Loucy (cell line): Measurements from ENCODE around the gene IFT122.
"Not testable (repeated sequence)": the region's sequence is repeated elsewhere in the genome, so short reads cannot be mapped to it uniquely, and the experiment has no call there.

ENCODE experiments used
- H2AFZ ChIP-seq: fragments of 200-600 bp; sonication (generic); 2 replicates; pipeline ENCODE4 v1.6.0; 2016; ENCODE audit warnings: antibody characterized with exemption, mild to moderate bottlenecking, low read length, moderate library complexity
- H3F3A ChIP-seq: fragments of 200-600 bp; 2 replicates; pipeline ENCODE4 v1.6.0; 2016; ENCODE audit warnings: antibody characterized with exemption, low read depth, mild to moderate bottlenecking
- H3K27me3 ChIP-seq: fragments of 200-600 bp; sonication (generic); 2 replicates; pipeline ENCODE4 v1.6.1; 2014; ENCODE audit warnings: low read length, mild to moderate bottlenecking; ENCODE audit not compliant: insufficient read depth, poor library complexity, severe bottlenecking
- H3K36me3 ChIP-seq: fragments of 200-600 bp; sonication (generic); 2 replicates; pipeline ENCODE4 v1.6.1; 2016; ENCODE audit warnings: low read length; ENCODE audit not compliant: insufficient read depth
- H3K4me1 ChIP-seq: fragments of 200-600 bp; sonication (generic); 2 replicates; pipeline ENCODE4 v1.5.1; 2014; ENCODE audit warnings: low read length, mild to moderate bottlenecking; ENCODE audit not compliant: insufficient read depth, poor library complexity, severe bottlenecking
- H3K4me2 ChIP-seq: fragments of 200-600 bp; sonication (generic); 2 replicates; pipeline ENCODE4 v1.6.0; 2014; ENCODE audit warnings: antibody characterized with exemption, low read length, low read depth, mild to moderate bottlenecking; ENCODE audit not compliant: poor library complexity, severe bottlenecking
- H3K4me3 ChIP-seq: fragments of 200-600 bp; sonication (generic); 2 replicates; pipeline ENCODE4 v1.5.1; 2014; ENCODE audit warnings: low read length, mild to moderate bottlenecking, mixed read lengths; ENCODE audit not compliant: poor library complexity, severe bottlenecking
- H3K79me2 ChIP-seq: fragments of 200-600 bp; sonication (generic); 2 replicates; pipeline ENCODE4 v1.6.1; 2014; ENCODE audit warnings: low read length; ENCODE audit not compliant: insufficient read depth
- H3K9ac ChIP-seq: fragments of 200-600 bp; sonication (generic); 2 replicates; pipeline ENCODE4 v1.6.0; 2014; ENCODE audit warnings: mild to moderate bottlenecking, low read depth, low read length, moderate library complexity; ENCODE audit not compliant: poor library complexity, severe bottlenecking
- H3K9me2 ChIP-seq: fragments of 200-600 bp; sonication (generic); replicated peaks from 2 replicates; pipeline ENCODE4 v1.6.1; 2016; ENCODE audit warnings: low read depth, low read length, mixed read lengths
- H3K9me3 ChIP-seq: fragments of 200-600 bp; sonication (generic); 2 replicates; pipeline ENCODE4 v1.6.1; 2014; ENCODE audit warnings: mild to moderate bottlenecking, antibody characterized with exemption, low read length, low read depth; ENCODE audit not compliant: insufficient read depth
- H4K20me1 ChIP-seq: fragments of 200-600 bp; sonication (generic); 2 replicates; pipeline ENCODE4 v1.6.0; 2014; ENCODE audit warnings: antibody characterized with exemption, low read length, mild to moderate bottlenecking; ENCODE audit not compliant: insufficient read depth, poor library complexity, severe bottlenecking
- CTCF ChIP-seq: fragments of 200-600 bp; sonication (generic); conservative IDR thresholded peaks from 2 replicates; pipeline ENCODE4 v1.5.1; 2014; ENCODE audit warnings: mild to moderate bottlenecking, antibody characterized with exemption, low read length
- EZH2phosphoT487 ChIP-seq: fragments of 200-600 bp; IDR thresholded peaks from 2 replicates; pipeline ENCODE4 v1.6.1; 2018; ENCODE audit warnings: antibody characterized with exemption, mild to moderate bottlenecking, moderate library complexity, borderline replicate concordance

IFT122 gene

DNA sequence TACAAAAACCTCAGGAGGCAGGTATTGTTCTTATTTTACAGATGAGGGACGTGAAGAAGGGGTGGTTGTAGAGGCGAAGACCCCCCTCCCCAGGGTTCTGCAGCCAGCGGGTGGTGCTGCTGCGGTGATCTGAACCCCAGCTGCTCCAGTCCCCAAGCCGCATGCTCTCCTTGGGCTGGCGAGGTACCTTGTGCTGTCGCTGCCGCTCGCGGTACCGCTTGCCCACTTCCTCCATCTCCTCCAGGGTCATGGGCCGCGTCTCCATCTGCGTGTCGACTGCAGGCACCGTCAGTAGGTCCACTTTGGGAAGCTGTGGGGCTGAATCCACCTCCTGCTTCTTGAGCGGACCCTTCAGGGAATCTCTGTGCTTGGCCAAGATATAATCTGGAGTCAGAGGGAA is 29.1 kb upstream of the IFT122 start:
- no peak for TF ChIP-seq CTCF
- no peak for TF ChIP-seq EZH2phosphoT487
- Histone ChIP-seq H3K4me1 (no peaks in the 10 kb centered on the region), H3K9ac (no peak overlapping the region), H3K4me2 (no peak overlapping the region), H3K4me3 (no peak overlapping the region), H3K9me3 (no peaks in the 10 kb centered on the region), H3K9me2 (no peaks in the 10 kb centered on the region), H3F3A (no peaks in the 10 kb centered on the region), H2AFZ (no peak overlapping the region), H3K27me3 (no peaks in the 10 kb centered on the region), H4K20me1 (no peaks in the 10 kb centered on the region), H3K36me3 (no peaks in the 10 kb centered on the region), H3K79me2 (no peaks in the 10 kb centered on the region)

- H3K36me3 ChIP-seq, result no peaks in the 10 kb centered on the region
- H3K4me2 ChIP-seq, result no peak overlapping the region
- no peaks in the 10 kb centered on the region for H3K27me3 ChIP-seq
- no peak for TF ChIP-seq EZH2phosphoT487
- TF ChIP-seq CTCF, result no peak
- no peak overlapping the region for H3K4me3 ChIP-seq
- H3K9ac ChIP-seq, result no peak overlapping the region
- no peak overlapping the region for H2AFZ ChIP-seq
- H3K79me2 ChIP-seq, result no peaks in the 10 kb centered on the region
- no peaks in the 10 kb centered on the region for H4K20me1 ChIP-seq
- no peaks in the 10 kb centered on the region for H3K9me2 ChIP-seq
- no peaks in the 10 kb centered on the region for H3F3A ChIP-seq
- H3K9me3 ChIP-seq, result no peaks in the 10 kb centered on the region
- H3K4me1 ChIP-seq, result no peaks in the 10 kb centered on the region
These were observed 27.4 kb upstream of the IFT122 start for GRCh38 chr3:129412542-129413198.

GRCh38 chr3:129413238-129413637 is 26.8 kb upstream of the IFT122 start:
- H3K9ac ChIP-seq, H4K20me1 ChIP-seq, H2AFZ ChIP-seq: not testable (repeated sequence)

More at GRCh38 chr3:129413238-129413637, 26.8 kb upstream of the IFT122 start:
- H3K4me2 ChIP-seq, H3K27me3 ChIP-seq, H3K9me2 ChIP-seq, H3K36me3 ChIP-seq, H3K4me1 ChIP-seq, H3K79me2 ChIP-seq, H3K9me3 ChIP-seq, H3K4me3 ChIP-seq, H3F3A ChIP-seq: not testable (repeated sequence)
